Fibroblast of villous mesenchyme (primary cell): ENCODE results near the gene SLC23A3. TPM values are rescaled to one million over a fixed set of nuclear protein-coding genes. Genes with fewer than 3 reads are reported as not detected.

ENCODE experiments used
- DNase-seq: peaks from one replicate; pipeline ENCODE4 v3.0.0-alpha.2; 2010; ENCODE audit warnings: low read depth
- H3K4me3 ChIP-seq: 2 replicates; pipeline ENCODE4 v1.5.1; 2011; ENCODE audit warnings: low read depth, mild to moderate bottlenecking, low read length
- total RNA-seq: library from RNA; depleted of rRNA; stranded (reverse); fragments of >200 nt; gene quantifications from 2 replicates; pipeline ENCODE4 v1.2.3, GENCODE V29; 2012
- TF ChIP-seq, protein P1 (sequence below): IDR thresholded peaks from 2 replicates; pipeline ENCODE4 v1.5.1; 2012; ENCODE audit warnings: low read depth, mild to moderate bottlenecking, low read length; ENCODE audit not compliant: insufficient read depth

The SLC23A3 gene
- total RNA-seq, 1 donor: 0.86 TPM

DNA sequence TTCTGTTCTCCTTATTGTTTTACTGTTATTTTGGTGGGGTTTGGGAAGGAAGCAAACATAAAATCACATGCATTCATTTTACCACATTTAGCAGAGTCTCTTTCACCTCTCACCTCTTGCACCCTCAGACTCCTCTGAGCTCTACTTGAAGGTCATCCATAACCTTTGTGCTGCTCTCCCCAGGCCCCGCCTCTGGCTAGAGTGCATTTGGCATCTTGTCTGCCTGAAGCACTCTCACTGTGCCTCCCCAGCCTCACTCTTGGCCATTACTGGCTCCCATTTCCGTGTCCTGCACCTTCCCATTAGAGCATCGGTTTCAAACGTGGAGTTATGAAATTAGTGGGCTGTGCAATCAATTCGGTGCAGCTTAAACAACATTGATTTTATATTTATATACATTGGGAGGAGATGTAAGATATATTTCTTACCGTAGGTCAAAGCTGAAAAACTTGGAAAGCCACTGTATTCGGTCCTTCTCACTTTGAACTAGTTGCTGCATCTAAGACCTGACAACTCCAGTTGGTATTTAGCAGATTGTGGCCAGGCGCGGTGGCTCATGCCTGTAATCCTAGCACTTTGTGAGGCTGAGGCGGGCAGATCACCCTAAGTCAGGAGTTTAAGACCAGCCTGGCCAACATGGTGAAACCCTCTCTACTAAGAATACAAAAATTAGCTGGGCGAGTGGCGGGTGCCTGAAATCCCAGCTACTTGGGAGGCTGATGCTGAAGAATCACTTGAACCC lies 29.8 kb upstream of the SLC23A3 start:
- TF ChIP-seq, protein P1, sequence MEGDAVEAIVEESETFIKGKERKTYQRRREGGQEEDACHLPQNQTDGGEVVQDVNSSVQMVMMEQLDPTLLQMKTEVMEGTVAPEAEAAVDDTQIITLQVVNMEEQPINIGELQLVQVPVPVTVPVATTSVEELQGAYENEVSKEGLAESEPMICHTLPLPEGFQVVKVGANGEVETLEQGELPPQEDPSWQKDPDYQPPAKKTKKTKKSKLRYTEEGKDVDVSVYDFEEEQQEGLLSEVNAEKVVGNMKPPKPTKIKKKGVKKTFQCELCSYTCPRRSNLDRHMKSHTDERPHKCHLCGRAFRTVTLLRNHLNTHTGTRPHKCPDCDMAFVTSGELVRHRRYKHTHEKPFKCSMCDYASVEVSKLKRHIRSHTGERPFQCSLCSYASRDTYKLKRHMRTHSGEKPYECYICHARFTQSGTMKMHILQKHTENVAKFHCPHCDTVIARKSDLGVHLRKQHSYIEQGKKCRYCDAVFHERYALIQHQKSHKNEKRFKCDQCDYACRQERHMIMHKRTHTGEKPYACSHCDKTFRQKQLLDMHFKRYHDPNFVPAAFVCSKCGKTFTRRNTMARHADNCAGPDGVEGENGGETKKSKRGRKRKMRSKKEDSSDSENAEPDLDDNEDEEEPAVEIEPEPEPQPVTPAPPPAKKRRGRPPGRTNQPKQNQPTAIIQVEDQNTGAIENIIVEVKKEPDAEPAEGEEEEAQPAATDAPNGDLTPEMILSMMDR: no peak
- no peak for DNase-seq
- no peak overlapping the region for H3K4me3 ChIP-seq

DNA sequence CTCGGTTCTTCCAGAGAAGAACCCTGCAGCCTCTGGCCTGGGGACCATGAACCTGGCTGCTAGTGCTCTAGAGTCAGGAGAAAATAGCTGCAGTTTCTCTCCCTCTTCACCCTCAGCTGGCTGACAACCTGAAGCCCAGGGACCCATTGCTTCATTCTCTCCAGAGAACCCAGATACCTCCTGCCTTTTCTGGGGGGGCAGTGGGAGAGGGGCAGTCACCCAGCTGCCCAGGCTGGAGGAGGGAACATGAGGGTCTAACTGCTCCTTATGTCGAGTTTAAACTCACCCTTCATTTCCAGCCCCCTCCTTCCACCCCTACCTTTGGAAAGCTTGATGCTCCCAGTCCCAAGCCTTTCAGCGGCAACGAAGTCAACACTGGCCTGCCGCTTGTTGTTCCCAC lies 29.1 kb upstream of the SLC23A3 start:
- TF ChIP-seq, protein P1: no peak
- DNase-seq: no peak
- no peak overlapping the region for H3K4me3 ChIP-seq

DNA sequence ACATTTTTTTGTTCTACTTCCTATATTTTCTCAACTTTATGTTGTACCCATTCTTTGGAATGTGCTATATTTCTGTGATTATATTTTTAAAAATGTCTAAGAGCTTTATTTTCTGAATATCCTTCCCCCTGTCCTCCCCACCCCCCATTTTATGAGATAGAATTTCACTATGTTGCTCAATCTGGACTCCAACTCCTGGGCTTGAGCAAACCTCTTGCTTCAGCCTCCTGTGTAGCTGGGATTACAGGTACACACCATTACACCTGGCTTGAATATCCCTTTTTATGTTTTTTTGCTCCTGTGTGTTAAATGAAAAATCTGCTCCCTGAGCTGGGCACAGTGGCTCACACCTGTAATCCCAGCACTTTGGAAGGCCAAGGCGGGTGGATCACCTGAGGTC lies 27.6 kb upstream of the SLC23A3 start:
- TF ChIP-seq, protein P1: no peak
- no peak for DNase-seq
- no peak overlapping the region for H3K4me3 ChIP-seq

DNA sequence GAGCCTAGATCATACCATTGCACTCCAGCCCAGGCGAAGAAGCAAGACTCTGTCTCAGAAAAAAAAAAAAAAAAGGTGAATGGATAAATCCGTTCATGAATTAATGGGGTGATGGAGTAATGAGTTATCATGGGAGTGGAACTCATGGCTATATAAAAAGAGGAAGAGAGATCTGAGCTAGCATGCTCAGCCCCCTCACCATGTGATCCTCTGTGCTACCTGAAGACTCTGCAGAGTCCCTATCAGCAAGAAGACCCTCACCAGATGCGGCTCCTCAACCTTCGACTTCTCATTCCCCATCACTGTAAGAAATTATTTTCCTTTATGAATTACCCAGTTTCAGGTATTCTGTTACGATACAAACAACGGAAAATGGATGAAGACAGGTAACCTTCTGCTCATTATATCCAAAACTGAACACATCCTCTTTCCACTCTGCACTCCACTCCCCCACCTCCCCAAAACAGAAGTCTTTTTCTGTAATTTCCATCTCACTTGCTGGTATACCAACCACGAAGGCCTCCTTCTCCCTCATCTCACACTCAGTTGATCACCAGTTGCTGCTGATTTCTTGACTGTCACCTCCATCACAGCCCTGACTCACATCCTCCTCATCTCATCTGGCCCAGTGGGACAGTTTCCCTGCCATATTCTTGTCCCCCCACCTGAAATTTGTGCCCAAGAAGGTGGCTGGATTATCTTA lies 17.1 kb upstream of the SLC23A3 start:
- DNase-seq: no peak
- no peak overlapping the region for H3K4me3 ChIP-seq
- TF ChIP-seq, protein P1: no peak

DNA sequence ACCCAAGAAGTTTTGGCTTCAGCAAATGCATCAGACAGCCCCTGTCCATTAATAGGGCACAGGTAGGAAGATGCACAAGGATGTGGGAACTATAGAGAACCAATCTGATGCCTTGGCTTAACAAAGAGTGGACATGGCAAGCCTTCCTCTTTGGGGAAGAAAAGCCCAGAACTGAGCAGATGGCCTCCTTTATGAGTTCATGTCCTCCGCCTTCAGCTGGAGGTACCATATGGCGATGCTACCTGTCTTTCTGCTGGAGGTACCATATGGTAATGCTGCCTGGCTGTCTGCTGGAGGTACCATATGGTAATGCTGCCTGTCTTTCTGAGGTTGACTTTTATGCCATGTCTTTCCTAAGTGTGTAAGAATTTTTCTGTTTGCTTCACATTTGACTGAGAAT lies 14.3 kb upstream of the SLC23A3 start:
- H3K4me3 ChIP-seq: no peak overlapping the region
- no peak for DNase-seq
- TF ChIP-seq, protein P1: no peak

DNA sequence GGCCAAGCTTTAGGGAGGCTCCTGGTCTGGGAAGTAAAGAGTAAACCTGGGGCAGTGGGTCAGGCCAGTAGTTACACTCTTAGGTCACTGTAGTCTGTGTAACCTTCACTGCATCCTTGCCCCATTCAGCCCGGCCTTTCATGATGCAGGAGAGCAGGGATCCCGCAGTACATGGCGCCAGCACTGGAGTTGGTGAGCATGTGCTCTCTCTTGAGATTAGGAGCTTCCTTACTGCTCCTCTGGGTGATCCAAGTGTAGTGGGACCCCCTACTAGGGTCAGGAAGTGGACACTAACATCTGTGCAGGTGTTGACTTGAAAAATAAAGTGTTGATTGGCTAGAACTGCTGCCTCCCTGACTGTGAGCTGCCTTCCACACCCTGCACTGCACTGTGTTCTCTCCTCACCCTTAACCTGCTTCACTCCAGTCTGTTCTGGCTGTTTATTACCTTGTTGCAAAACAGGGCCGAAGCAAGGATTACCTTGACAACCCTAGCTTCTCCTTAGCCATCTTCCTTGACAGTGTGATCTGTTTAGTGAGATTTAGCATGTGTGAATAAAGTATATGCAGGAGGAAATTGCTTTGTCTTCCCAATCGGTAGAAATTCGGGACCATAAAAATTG lies 13.4 kb upstream of the SLC23A3 start:
- H3K4me3 ChIP-seq: no peak overlapping the region
- no peak for DNase-seq
- TF ChIP-seq, protein P1: no peak
